Measurements from ENCODE around the gene DNM1L. TPM values are rescaled to one million over a fixed set of nuclear protein-coding genes. Genes with fewer than 3 reads are reported as not detected.

The DNM1L gene
- total RNA-seq, 2 experiments from 2014 or later: 56.9 to 68.3 TPM

- no peak for TF ChIP-seq CTCF (IDR thresholded peaks at IDR 0.05)
- CTCF ChIA-PET: interaction anchor here (1.0 to 1.5 kb wide), 2 partner anchors 15 to 18 kb away, joined by 3 to 5 read pairs; partner anchors contain the start of gene YARS2
These were observed 94.6 kb downstream of the DNM1L start for GRCh38 chr12:32773691-32774090.

GRCh38 chr12:32776258-32776657 is 97.2 kb downstream of the DNM1L start:
- no peak overlapping the region for H3K27ac Mint-ChIP-seq
- no peaks in the 10 kb centered on the region for H3K4me1 Mint-ChIP-seq (ENCODE audit: low read depth)
- POLR2A ChIA-PET: no interaction called here
- H3K27me3 Mint-ChIP-seq: peaks cover 14% of the 10 kb centered on the region
- no peak overlapping the region for H3K4me3 Mint-ChIP-seq
- no peak for ATAC-seq
- H3K36me3 Mint-ChIP-seq (ENCODE audit: low read depth): no peaks in the 10 kb centered on the region
- CTCF ChIA-PET: no interaction called here
- no peaks in the 10 kb centered on the region for H3K9me3 Mint-ChIP-seq
- no peak for DNase-seq
- intact Hi-C loops (cut with micrococcal nuclease): no loop called here
- no peak for TF ChIP-seq CTCF (IDR thresholded peaks at IDR 0.05)

More at GRCh38 chr12:32773691-32774090, 94.6 kb downstream of the DNM1L start:
- DNase-seq (no peak), ATAC-seq (no peak)
- Mint-ChIP-seq H3K27me3 (peaks cover 13% of the 10 kb centered on the region), H3K4me1 (ENCODE audit: low read depth) (no peaks in the 10 kb centered on the region), H3K9me3 (no peaks in the 10 kb centered on the region), H3K36me3 (ENCODE audit: low read depth) (no peaks in the 10 kb centered on the region), H3K27ac (no peak overlapping the region), H3K4me3 (no peak overlapping the region)
- intact Hi-C loops (cut with micrococcal nuclease): no loop called here
- POLR2A ChIA-PET: no interaction called here

- intact Hi-C loops (cut with micrococcal nuclease): no loop called here
- ChIA-PET POLR2A (no interaction called here), CTCF (no interaction called here)
- TF ChIP-seq CTCF (IDR thresholded peaks at IDR 0.05): no peak
- DNase-seq (no peak), ATAC-seq (no peak)
- no peaks in the 10 kb centered on the region for H3K4me1 Mint-ChIP-seq (ENCODE audit: low read depth)
- no peaks in the 10 kb centered on the region for H3K36me3 Mint-ChIP-seq (ENCODE audit: low read depth)
- H3K9me3 Mint-ChIP-seq: no peaks in the 10 kb centered on the region
- H3K27ac Mint-ChIP-seq: no peak overlapping the region
- peaks cover 14% of the 10 kb centered on the region for H3K27me3 Mint-ChIP-seq
- H3K4me3 Mint-ChIP-seq: no peak overlapping the region
These were observed 98.1 kb downstream of the DNM1L start for GRCh38 chr12:32777159-32777558.

- ChIA-PET CTCF (interaction anchor here (1.4 kb wide), 1 partner anchor 22 kb away, joined by 4 read pairs; the partner anchor contains the start of gene YARS2), POLR2A (no interaction called here)
- no peak for DNase-seq
- no peak for ATAC-seq
- no peaks in the 10 kb centered on the region for H3K9me3 Mint-ChIP-seq
- intact Hi-C loops (cut with micrococcal nuclease): no loop called here
- no peaks in the 10 kb centered on the region for H3K4me1 Mint-ChIP-seq (ENCODE audit: low read depth)
- H3K27me3 Mint-ChIP-seq: peaks cover 14% of the 10 kb centered on the region
- no peak overlapping the region for H3K4me3 Mint-ChIP-seq
- H3K27ac Mint-ChIP-seq: no peak overlapping the region
- no peaks in the 10 kb centered on the region for H3K36me3 Mint-ChIP-seq (ENCODE audit: low read depth)
- no peak for TF ChIP-seq CTCF (IDR thresholded peaks at IDR 0.05)
These were observed 98.6 kb downstream of the DNM1L start for GRCh38 chr12:32777691-32778175.

- ChIA-PET POLR2A (no interaction called here), CTCF (interaction anchor here (2.0 kb wide), 1 partner anchor 23 kb away, joined by 5 read pairs; no protein-coding TSS in a partner anchor)
- DNase-seq (no peak), ATAC-seq (no peak)
- intact Hi-C loops (cut with micrococcal nuclease): no loop called here
- TF ChIP-seq CTCF (IDR thresholded peaks at IDR 0.05): no peak
- peaks cover 11% of the 10 kb centered on the region for H3K27me3 Mint-ChIP-seq
- H3K9me3 Mint-ChIP-seq: no peaks in the 10 kb centered on the region
- H3K36me3 Mint-ChIP-seq (ENCODE audit: low read depth): no peaks in the 10 kb centered on the region
- H3K4me1 Mint-ChIP-seq (ENCODE audit: low read depth): no peaks in the 10 kb centered on the region
- H3K27ac Mint-ChIP-seq: no peak overlapping the region
- no peak overlapping the region for H3K4me3 Mint-ChIP-seq
These were observed 101.0 kb downstream of the DNM1L start for GRCh38 chr12:32780071-32780470.
